AG08396 (cell line): ENCODE measurements around the gene ZC3H7A.

Source experiments
- DNase-seq: peaks from one replicate; pipeline ENCODE4 v3.0.0; 2012; ENCODE audit warnings: low spot score, mixed read lengths

ZC3H7A gene

GRCh38 chr16:11705311-11706025 is 91.6 kb downstream of the ZC3H7A start:
- DNase-seq, result no peak
